Right lobe of liver (tissue), 6 donors: ENCODE measurements around the gene TMEM238. TPM values are rescaled to one million over a fixed set of nuclear protein-coding genes. Genes with fewer than 3 reads are reported as not detected.
A peak's percentile ranks its signal among the peaks of the same experiment; 100 is the strongest.

ENCODE experiments used
- ATAC-seq, 4 donors: fragments of 200-7000 bp; cut with Tn5 transposase; one replicate each; pipeline ENCODE4 v1.9.1; 2020; ENCODE audit warnings: mild to moderate bottlenecking in 4 of 4, moderate library complexity in 4 of 4
- DNase-seq, 3 donors: peaks; one replicate each; pipeline ENCODE4 v3.0.0-alpha.2; 2020
- H3K27ac ChIP-seq, 3 donors: fragments of 200-600 bp; one replicate each; pipeline ENCODE4 v1.8.0; 2022
- H3K27me3 ChIP-seq, 2 donors: fragments of 200-600 bp; one replicate each; pipeline ENCODE4 v1.8.0; 2022
- H3K36me3 ChIP-seq, 4 donors: fragments of 200-600 bp; sonication (generic) in 1 of 4; one replicate each; pipeline versions ENCODE4 v1.5.1 to v1.8.0; 2017 to 2022; ENCODE audit warnings: control low read depth in 1 of 4
- H3K4me1 ChIP-seq, 4 donors: fragments of 200-600 bp; sonication (generic) in 1 of 4; one replicate each; pipeline versions ENCODE4 v1.5.1 to v1.8.0; 2017 to 2022; ENCODE audit warnings: control low read depth in 1 of 4
- H3K4me3 ChIP-seq, 3 donors: fragments of 200-600 bp; one replicate each; pipeline ENCODE4 v1.8.0; 2022
- H3K9me3 ChIP-seq, 4 donors: fragments of 200-600 bp; sonication (generic) in 1 of 4; one replicate each; pipeline versions ENCODE4 v1.5.1 to v1.8.0; 2017 to 2022; ENCODE audit warnings: control low read depth in 1 of 4
- POLR2A ChIP-seq: fragments of 450-650 bp; IDR thresholded peaks from one replicate; pipeline ENCODE4 v1.6.1; 2017; ENCODE audit warnings: antibody characterized with exemption, mild to moderate bottlenecking
- WGBS: methylation state at CpG from one replicate; pipeline ENCODE4 v1.1.6; 2018; ENCODE audit warnings: low coverage, low lambda C conversion rate; ENCODE audit not compliant: insufficient coverage; ENCODE audit errors: missing lambda C conversion rate; 5-methylcytosine and 5-hydroxymethylcytosine counted together
- intact Hi-C, 2 donors: fragments of 100-400 bp; cut with DNase I; formaldehyde crosslinking; loops; one replicate each; pipeline versions ENCODE4 v1.11.2 to v1.14.1; 2022
- total RNA-seq, 6 experiments: library from RNA; depleted of rRNA in 2 of 6; stranded (reverse); fragments of >200 nt in 2 of 6; fragmentation: NEBNext Ultra II Directional in 3 of 6; extraction: Animal tissue kit (Norgen Biotek cat#: 25700) in 3 of 6; gene quantifications; one replicate each; pipeline versions ENCODE4 v1.1.0 to v1.2.4, GENCODE V29; 2016 to 2023
- TF ChIP-seq, protein P1 (sequence below), 4 donors: fragments of 200-600 bp in 3 of 4; fragments of 450-650 bp in 1 of 4; IDR thresholded peaks; one replicate each; pipeline versions ENCODE4 v1.5.1 to v1.8.0; 2016 to 2022; ENCODE audit warnings: antibody characterized with exemption in 4 of 4, mild to moderate bottlenecking in 2 of 4
- donor health status: DM: no; HTN: yes; CAD: no.
- donor health status: DM: no; HTN: no; CAD: no.
- donor health status: DM: no; HTN: no; CAD: no.
- donor health status: DM: no; HTN: yes; CAD: no.
- donor health status: DM: no; HTN: yes; CAD: no.

The TMEM238 gene
- total RNA-seq, 6 experiments from 2014 or later, result 10.8 to 19.7 (median 14.8) TPM

DNA sequence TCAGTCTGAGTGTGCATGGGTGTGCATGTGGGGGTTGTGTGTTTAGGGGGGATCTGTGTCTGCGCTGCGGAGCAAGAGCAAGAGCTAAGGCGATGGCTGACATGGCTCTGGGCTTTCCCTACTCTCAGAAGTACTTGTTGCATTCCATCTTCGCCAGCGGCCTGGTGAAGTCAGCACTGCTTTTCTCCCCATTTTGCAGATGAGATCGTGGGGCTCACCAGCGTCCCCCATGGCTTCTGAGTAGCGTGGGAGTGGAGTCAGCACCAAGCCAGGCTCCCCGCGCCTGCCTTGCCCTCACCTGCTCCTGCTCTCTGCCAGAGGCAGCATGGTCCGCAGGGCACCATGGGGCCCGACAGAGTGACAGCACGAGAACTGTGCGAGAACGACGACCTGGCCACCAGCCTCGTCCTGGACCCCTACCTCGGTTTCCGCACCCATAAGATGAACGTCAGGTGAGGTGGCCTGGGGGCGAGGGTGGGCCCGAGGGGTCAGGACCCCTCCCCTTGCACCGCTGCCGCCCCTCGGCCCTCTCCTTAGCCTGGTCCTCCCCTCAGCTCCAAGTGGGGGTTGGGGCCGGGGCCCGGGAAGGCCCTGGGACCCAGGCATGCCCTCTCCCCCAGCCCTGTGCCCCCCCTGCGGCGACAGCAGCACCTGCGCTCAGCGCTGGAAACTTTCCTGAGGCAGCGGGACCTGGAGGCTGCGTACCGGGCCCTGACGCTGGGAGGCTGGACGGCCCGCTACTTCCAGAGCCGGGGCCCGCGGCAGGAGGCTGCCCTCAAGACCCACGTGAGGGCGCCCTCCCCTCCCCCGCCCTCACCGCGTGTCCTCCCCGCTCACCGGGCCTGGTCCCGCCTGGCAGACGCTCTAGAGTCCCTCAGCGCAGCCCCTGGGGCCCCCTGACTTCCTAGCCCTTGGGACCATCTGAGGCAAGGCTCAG is 42.2 kb downstream of the TMEM238 start:
- H3K27ac ChIP-seq, result no peak overlapping the region
- H3K4me3 ChIP-seq, result no peak overlapping the region
- TF ChIP-seq, protein P1, sequence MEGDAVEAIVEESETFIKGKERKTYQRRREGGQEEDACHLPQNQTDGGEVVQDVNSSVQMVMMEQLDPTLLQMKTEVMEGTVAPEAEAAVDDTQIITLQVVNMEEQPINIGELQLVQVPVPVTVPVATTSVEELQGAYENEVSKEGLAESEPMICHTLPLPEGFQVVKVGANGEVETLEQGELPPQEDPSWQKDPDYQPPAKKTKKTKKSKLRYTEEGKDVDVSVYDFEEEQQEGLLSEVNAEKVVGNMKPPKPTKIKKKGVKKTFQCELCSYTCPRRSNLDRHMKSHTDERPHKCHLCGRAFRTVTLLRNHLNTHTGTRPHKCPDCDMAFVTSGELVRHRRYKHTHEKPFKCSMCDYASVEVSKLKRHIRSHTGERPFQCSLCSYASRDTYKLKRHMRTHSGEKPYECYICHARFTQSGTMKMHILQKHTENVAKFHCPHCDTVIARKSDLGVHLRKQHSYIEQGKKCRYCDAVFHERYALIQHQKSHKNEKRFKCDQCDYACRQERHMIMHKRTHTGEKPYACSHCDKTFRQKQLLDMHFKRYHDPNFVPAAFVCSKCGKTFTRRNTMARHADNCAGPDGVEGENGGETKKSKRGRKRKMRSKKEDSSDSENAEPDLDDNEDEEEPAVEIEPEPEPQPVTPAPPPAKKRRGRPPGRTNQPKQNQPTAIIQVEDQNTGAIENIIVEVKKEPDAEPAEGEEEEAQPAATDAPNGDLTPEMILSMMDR (IDR thresholded peaks at IDR 0.05), result no peak
- TF ChIP-seq POLR2A, result no peak
- intact Hi-C loops, result no loop called here
- no peaks in the 10 kb centered on the region for H3K27me3 ChIP-seq
- H3K36me3 ChIP-seq, result no peaks in the 10 kb centered on the region
- H3K9me3 ChIP-seq, result no peaks in the 10 kb centered on the region
- H3K4me1 ChIP-seq, result peaks cover 0 to 12% (median under 1%) of the 10 kb centered on the region in 4 donors
- ATAC-seq (no peak), DNase-seq (peak in 1 of 3 donors; percentile 19)
- WGBS, result 100% methylated on average over 4 of the region's 50 CpGs

DNA sequence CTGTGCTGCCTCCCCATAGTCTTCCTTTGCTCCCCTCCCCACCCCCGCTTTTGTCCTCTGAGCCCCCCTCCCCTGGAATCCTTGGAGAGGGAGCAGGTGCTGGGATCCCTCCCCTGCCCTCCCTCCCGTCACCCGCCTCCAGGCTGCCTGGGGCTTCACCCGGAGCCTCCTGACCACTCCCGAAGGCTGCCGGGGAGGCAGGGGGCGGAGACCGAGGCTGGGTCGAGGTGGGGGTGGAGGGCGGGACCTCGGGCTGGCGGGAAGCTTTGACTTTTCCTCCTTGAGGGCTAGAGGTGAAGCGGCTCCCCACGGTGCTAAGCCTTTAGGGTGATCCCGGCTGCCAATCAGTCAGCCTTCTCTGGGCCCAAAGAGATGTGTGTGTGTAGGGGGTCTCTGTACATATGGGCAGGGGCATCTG is 42.9 kb downstream of the TMEM238 start:
- no peak for ATAC-seq
- WGBS, result 0% methylated on average over 7 of the region's 15 CpGs
- Histone ChIP-seq H3K4me3 (peak overlapping the region in 2 of 3 donors; percentile 5 to 64), H3K27ac (no peak overlapping the region), H3K36me3 (no peaks in the 10 kb centered on the region), H3K9me3 (no peaks in the 10 kb centered on the region), H3K4me1 (peaks cover 0 to 12% (median under 1%) of the 10 kb centered on the region in 4 donors), H3K27me3 (no peaks in the 10 kb centered on the region)
- TF ChIP-seq POLR2A, result no peak
- TF ChIP-seq, protein P1 (IDR thresholded peaks at IDR 0.05), result no peak
- intact Hi-C loops, result no loop called here
- DNase-seq, result peak in 1 of 3 donors; percentile 72

- intact Hi-C loops, result no loop called here
- TF ChIP-seq, protein P1 (IDR thresholded peaks at IDR 0.05), result no peak
- TF ChIP-seq POLR2A, result no peak
- WGBS, result 4% methylated on average over 23 of the region's 24 CpGs
- Histone ChIP-seq H3K4me1 (peaks cover 0 to 12% (median under 1%) of the 10 kb centered on the region in 4 donors), H3K4me3 (peak overlapping the region in 2 of 3 donors; percentile 64 to 66), H3K36me3 (no peaks in the 10 kb centered on the region), H3K27me3 (no peaks in the 10 kb centered on the region), H3K27ac (no peak overlapping the region), H3K9me3 (no peaks in the 10 kb centered on the region)
- ATAC-seq, result no peak
- no peak for DNase-seq
These were observed 43.3 kb downstream of the TMEM238 start for GRCh38 chr19:55340784-55341147.

- H3K27ac ChIP-seq, result peak overlapping the region; percentile 67 to 75 (median 74)
- ATAC-seq (no peak), DNase-seq (peak in 2 of 3 donors; percentile 38 to 55)
- peak overlapping the region; percentile 54 to 66 (median 64) for H3K4me3 ChIP-seq
- intact Hi-C loops, result no loop called here
- H3K27me3 ChIP-seq, result no peaks in the 10 kb centered on the region
- peak; percentile 88 for TF ChIP-seq POLR2A
- TF ChIP-seq, protein P1 (IDR thresholded peaks at IDR 0.05), result no peak
- no peaks in the 10 kb centered on the region for H3K36me3 ChIP-seq
- H3K4me1 ChIP-seq, result peaks cover 0 to 12% (median under 1%) of the 10 kb centered on the region in 4 donors
- H3K9me3 ChIP-seq, result no peaks in the 10 kb centered on the region
- 10% methylated on average over 19 of the region's 44 CpGs for WGBS
These were observed 44.0 kb downstream of the TMEM238 start for GRCh38 chr19:55339889-55340783.
